Camera-type eye (tissue), 1 donor: ENCODE measurements around the gene WDFY4. TPM values are rescaled to one million over a fixed set of nuclear protein-coding genes. Genes with fewer than 3 reads are reported as not detected.

Source experiments
- total RNA-seq: library from RNA; depleted of rRNA; stranded (reverse); fragments of >200 nt; gene quantifications from one replicate; pipeline ENCODE4 v1.2.3, GENCODE V29; 2014

Gene WDFY4, protein sequence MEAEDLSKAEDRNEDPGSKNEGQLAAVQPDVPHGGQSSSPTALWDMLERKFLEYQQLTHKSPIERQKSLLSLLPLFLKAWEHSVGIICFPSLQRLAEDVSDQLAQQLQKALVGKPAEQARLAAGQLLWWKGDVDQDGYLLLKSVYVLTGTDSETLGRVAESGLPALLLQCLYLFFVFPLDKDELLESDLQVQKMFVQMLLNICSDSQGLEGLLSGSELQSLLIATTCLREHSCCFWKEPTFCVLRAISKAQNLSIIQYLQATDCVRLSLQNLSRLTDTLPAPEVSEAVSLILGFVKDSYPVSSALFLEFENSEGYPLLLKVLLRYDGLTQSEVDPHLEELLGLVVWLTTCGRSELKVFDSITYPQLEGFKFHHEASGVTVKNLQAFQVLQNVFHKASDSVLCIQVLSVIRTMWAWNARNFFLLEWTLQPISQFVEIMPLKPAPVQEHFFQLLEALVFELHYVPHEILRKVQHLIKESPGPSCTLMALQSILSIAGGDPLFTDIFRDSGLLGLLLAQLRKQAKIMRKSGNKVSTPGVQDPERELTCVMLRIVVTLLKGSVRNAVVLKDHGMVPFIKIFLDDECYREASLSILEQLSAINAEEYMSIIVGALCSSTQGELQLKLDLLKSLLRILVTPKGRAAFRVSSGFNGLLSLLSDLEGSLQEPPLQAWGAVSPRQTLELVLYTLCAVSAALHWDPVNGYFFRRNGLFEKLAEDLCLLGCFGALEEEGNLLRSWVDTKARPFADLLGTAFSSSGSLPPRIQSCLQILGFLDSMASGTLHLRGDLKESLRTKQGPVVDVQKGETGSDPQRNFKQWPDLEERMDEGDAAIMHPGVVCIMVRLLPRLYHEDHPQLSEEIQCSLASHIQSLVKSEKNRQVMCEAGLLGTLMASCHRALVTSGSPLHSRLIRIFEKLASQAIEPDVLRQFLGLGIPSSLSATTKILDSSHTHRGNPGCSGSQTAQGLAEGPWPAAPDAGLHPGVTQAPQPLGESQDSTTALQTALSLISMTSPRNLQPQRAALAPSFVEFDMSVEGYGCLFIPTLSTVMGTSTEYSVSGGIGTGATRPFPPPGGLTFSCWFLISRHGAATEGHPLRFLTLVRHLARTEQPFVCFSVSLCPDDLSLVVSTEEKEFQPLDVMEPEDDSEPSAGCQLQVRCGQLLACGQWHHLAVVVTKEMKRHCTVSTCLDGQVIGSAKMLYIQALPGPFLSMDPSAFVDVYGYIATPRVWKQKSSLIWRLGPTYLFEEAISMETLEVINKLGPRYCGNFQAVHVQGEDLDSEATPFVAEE (N-terminal part only)
- 3.5 TPM for total RNA-seq

DNA sequence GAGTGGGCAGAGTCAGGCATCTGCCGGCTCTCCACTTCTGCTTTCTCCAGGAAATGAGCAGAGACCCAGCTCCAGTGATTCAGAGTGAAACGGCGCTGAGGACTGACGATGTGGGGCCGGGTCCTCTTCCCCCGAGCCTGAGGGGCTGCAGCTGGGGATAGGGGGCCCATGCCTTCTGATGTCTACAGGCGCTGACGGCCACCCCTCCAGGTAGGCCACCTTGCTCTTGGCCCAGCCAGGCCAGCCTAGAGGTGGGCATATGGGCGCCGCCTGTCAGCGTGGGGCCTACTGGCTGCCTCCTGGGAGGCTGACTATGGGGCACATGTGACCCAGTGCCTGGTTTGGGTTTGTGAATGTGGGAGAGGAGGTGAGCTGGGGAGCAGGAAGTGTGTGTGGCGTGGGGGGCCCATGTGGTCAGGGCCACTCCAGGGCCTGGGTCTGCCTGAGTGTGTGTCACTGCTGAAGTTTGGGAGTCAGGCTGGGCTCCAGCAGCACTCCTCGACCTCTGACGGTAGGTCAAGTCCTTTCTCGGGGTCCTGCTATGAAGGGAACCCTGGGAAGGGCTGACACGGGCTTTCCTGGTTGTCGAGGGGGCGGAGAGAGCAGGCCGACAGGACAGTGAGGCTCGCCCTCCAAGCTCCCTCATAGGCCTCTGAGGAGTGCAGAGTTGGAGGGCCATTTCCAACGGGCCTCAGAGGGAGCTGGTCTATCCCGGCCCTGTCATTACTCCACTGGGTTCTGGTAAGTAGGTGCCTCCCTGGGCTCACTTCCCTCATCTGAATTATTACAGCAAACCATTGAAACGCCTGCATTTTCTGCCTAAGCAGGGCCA is at the start of gene WDFY4:
Gene WDFY4 (plus strand): TSS at position 82 of the 832 bp plus-strand sequence. CDS start 24,860 bp downstream, outside the sequence.

DNA sequence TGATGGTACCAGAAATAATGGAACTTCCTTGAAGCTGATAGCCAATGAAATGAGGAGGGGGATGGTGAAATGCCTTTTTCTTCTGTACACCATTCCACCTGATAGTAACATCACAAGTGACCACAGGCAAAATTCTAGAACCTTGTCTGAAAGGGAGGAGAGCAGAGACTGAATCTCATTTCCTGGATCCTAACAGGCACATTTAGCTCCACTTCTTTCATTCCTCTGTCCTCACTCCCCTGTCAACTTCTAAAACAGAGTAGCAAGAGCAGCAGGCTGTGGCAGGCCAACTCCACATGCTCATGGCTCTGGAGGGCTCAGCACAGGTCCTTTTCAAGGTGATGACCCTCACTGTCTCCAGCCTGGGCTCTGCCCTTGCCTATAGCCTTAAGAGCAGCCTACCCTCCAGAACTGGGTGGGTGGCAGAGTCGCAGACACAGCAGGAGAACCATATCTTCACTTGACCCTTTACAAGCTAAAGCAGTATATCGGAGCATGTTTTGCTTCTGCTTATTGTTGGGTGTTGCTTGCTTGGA is 255.2 kb downstream of the WDFY4 start, which contains the start of gene LRRC18:
Gene LRRC18 (minus strand): TSS at position 51 of the 536 bp plus-strand sequence. CDS start 25,685 bp downstream, outside the sequence.

Other genes starting within 250 kb of the WDFY4 start
- 7.0 TPM for gene ARHGAP22, start 79.8 kb upstream of the WDFY4 start, total RNA-seq